Activated CD8-positive, alpha-beta T cell treated with anti-CD3 and anti-CD28 coated beads for 36 hours (primary cell): ENCODE measurements around the gene COL6A2. TPM values are rescaled to one million over a fixed set of nuclear protein-coding genes. Genes with fewer than 3 reads are reported as not detected.
A peak's percentile ranks its signal among the peaks of the same experiment; 100 is the strongest.

Experiments
- ATAC-seq: fragments of 200-7000 bp; cut with Tn5 transposase; one replicate; pipeline ENCODE4 v1.10.0; 2021; ENCODE audit warnings: mild to moderate bottlenecking, moderate library complexity
- CTCF ChIA-PET: fragments of 350-600 bp; sonication (Branson Sonifier 250); formaldehyde crosslinking; loops from one replicate; lab custom pipeline; 2021; ENCODE audit warnings: antibody characterized with exemption; lab: Charles Lee
- POLR2A ChIA-PET: fragments of 350-600 bp; sonication (Branson Sonifier 250); formaldehyde crosslinking; loops from one replicate; lab custom pipeline; 2021; ENCODE audit warnings: antibody characterized with exemption; lab: Charles Lee
- DNase-seq: peaks from one replicate; pipeline ENCODE4 v3.0.0-alpha.2; 2020
- H3K27ac Mint-ChIP-seq: one replicate; pipeline ENCODE4 v1.8.0; 2021; ENCODE audit warnings: mild to moderate bottlenecking, mixed read lengths
- H3K27me3 Mint-ChIP-seq: one replicate; pipeline ENCODE4 v1.8.0; 2021; ENCODE audit warnings: mixed read lengths
- H3K36me3 Mint-ChIP-seq: one replicate; pipeline ENCODE4 v1.8.0; 2021; ENCODE audit warnings: low read depth, mixed read lengths
- H3K4me1 Mint-ChIP-seq: one replicate; pipeline ENCODE4 v1.8.0; 2021; ENCODE audit warnings: low read depth, mixed read lengths
- H3K4me3 Mint-ChIP-seq: one replicate; pipeline ENCODE4 v1.8.0; 2021; ENCODE audit warnings: mild to moderate bottlenecking, moderate library complexity, mixed read lengths
- H3K9me3 Mint-ChIP-seq: one replicate; pipeline ENCODE4 v1.8.0; 2021; ENCODE audit warnings: mixed read lengths
- CTCF ChIP-seq: fragments of 200-600 bp; IDR thresholded peaks from one replicate; pipeline ENCODE4 v1.8.0; 2022; ENCODE audit warnings: antibody characterized with exemption, mild to moderate bottlenecking
- intact Hi-C: fragments of 100-400 bp; cut with micrococcal nuclease; formaldehyde crosslinking; loops from one replicate; pipeline ENCODE4 v1.10.0; 2022
- total RNA-seq, 2 experiments: library from RNA; stranded (reverse); gene quantifications; one replicate each; pipeline ENCODE4 v1.2.3, GENCODE V29; 2021

COL6A2 gene
- total RNA-seq, 2 experiments from 2014 or later = 25.0 to 25.3 TPM

DNA sequence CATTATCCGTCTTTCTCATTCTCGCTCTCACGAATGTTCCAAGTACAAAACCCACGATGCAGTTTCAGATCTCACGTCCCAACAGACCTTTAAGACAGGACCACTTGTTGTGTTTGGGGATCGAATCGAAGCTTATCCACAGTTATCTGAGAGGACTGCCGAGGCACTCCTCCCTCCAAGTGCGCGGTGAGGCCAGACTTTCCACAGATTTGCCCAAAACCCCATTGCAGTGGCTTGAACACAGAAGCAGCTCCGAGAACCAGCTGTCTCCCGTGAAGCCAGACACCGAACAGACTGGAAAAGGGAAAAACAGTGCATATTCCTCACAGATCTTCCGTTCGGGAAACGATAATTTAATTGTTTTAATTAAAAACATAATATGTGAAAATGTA is 46.5 kb upstream of the COL6A2 start:
- POLR2A ChIA-PET = no interaction called here
- DNase-seq (no peak), ATAC-seq (no peak)
- TF ChIP-seq CTCF = no peak
- CTCF ChIA-PET = no interaction called here
- intact Hi-C loops = loop anchor here (10.0 kb wide), 1 partner anchor 77 kb away; no protein-coding TSS in a partner anchor
- Mint-ChIP-seq H3K4me1 (peaks cover 29% of the 10 kb centered on the region), H3K4me3 (no peak overlapping the region), H3K36me3 (no peaks in the 10 kb centered on the region), H3K9me3 (peaks cover 2% of the 10 kb centered on the region), H3K27me3 (peaks cover 6% of the 10 kb centered on the region), H3K27ac (no peak overlapping the region)

DNA sequence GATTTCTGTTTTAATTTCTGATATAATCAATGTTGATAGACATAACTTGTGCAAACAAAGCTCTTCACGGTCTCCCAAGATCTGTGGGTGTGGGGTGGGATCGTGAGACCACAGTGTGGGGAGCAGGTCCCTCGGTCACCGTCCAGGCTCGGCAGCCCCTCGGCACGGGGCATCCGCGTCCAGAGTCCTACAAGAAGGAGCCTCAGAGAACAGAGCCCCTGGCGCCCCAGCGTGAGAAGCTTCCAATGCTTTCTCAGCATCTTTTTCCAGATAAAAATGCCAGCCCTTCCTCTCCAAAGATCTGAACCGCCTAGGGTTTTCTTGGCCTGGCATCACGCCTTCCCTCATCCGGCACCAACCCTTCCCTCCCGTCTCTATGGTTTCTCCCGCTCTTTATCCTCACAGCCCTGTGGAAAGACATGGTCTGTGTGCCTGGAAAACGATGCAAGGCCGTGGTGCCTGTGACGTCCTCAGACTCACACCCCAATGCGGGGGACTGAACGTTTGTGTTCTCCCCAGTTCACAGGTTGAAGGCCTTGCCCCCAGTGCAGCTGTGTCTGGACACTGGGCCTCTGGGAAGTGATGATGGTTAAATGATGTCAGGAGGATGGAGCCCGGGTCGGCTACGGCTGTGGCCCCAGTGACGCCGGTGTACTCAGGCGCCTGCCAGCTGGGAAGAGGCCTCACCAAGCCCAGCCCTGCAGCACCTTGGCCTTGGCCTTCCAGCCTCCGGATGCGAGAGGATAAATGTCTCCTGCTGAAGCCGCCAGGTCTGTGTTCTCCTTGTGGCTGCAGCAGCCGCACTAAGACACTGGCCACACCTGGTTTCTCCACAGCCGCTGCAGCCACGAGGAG is 45.9 kb upstream of the COL6A2 start:
- no peak for TF ChIP-seq CTCF
- DNase-seq (no peak), ATAC-seq (no peak)
- no peaks in the 10 kb centered on the region for H3K36me3 Mint-ChIP-seq
- POLR2A ChIA-PET = no interaction called here
- H3K4me1 Mint-ChIP-seq = peaks cover 36% of the 10 kb centered on the region
- intact Hi-C loops = loop anchor here (10.0 kb wide), 1 partner anchor 77 kb away; no protein-coding TSS in a partner anchor
- no peak overlapping the region for H3K4me3 Mint-ChIP-seq
- no peak overlapping the region for H3K27ac Mint-ChIP-seq
- peaks cover 6% of the 10 kb centered on the region for H3K27me3 Mint-ChIP-seq
- CTCF ChIA-PET = no interaction called here
- H3K9me3 Mint-ChIP-seq = peaks cover 2% of the 10 kb centered on the region

DNA sequence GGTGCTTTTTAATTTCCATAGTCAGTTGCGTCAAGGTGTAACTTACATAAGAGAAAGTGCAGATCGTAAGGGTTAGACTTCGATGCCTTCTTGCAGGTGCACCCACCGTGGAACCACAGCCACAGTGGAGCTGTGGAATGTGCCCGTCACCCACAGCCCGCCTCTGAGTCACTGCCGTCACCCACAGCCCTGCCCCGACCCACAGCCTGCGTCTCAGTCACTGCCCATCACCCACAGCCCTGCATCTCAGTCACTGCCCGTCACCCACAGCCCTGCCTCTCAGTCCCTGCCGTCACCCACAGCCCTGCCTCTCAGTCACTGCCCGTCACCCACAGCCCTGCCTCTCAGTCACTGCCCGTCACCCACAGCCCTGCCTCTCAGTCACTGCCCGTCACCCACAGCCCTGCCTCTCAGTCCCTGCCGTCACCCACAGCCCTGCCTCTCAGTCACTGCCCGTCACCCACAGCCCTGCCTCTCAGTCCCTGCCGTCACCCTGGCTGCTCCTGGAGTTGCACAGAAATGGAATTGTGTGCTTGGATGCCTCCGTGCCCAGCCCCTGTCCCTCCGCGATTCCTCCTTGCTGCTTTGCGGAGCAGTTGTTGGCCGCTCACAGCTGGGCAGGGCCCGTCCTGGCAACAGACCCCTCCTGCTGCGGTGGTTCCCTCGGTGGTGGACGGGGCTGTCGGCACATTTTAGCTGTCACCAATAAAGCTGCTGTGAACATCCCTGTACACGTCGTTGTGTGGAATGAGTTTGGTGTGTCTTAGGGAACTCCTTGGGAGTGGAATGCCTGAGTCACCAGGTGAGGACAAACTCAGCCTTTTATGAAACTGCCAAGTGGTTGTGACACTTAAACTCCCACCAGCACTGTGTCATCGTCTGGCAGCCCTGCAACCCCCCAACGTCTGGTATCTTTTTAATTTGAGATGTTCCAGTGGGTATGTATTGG is 44.9 kb upstream of the COL6A2 start:
- H3K36me3 Mint-ChIP-seq = no peaks in the 10 kb centered on the region
- peaks cover 2% of the 10 kb centered on the region for H3K9me3 Mint-ChIP-seq
- DNase-seq (peak; percentile 90), ATAC-seq (peak; percentile 81)
- peaks cover 6% of the 10 kb centered on the region for H3K27me3 Mint-ChIP-seq
- H3K4me1 Mint-ChIP-seq = peaks cover 46% of the 10 kb centered on the region
- H3K4me3 Mint-ChIP-seq = no peak overlapping the region
- intact Hi-C loops = loop anchor here (10.0 kb wide), 1 partner anchor 78 kb away; no protein-coding TSS in a partner anchor
- CTCF ChIA-PET = no interaction called here
- TF ChIP-seq CTCF = no peak
- peak overlapping the region; percentile 76 for H3K27ac Mint-ChIP-seq
- POLR2A ChIA-PET = no interaction called here

- peaks cover 2% of the 10 kb centered on the region for H3K9me3 Mint-ChIP-seq
- H3K27me3 Mint-ChIP-seq = peaks cover 6% of the 10 kb centered on the region
- H3K36me3 Mint-ChIP-seq = no peaks in the 10 kb centered on the region
- DNase-seq = no peak
- ATAC-seq = no peak
- ChIA-PET CTCF (no interaction called here), POLR2A (no interaction called here)
- H3K4me1 Mint-ChIP-seq = peaks cover 55% of the 10 kb centered on the region
- no peak overlapping the region for H3K27ac Mint-ChIP-seq
- intact Hi-C loops = loop anchor here (10.0 kb wide), 1 partner anchor 79 kb away; no protein-coding TSS in a partner anchor
- no peak for TF ChIP-seq CTCF
- H3K4me3 Mint-ChIP-seq = no peak overlapping the region
Observed at GRCh38 chr21:46054031-46054430, 43.9 kb upstream of the COL6A2 start.
